Hepatocyte (in vitro differentiated cells): ENCODE measurements around the gene SPATS2. TPM values are rescaled to one million over a fixed set of nuclear protein-coding genes. Genes with fewer than 3 reads are reported as not detected.
A peak's percentile ranks its signal among the peaks of the same experiment; 100 is the strongest.

Experiments
- DNase-seq: peaks from one replicate; pipeline ENCODE4 v3.0.0-alpha.2; 2016; ENCODE audit warnings: low spot score
- H2AFZ ChIP-seq: fragments of 200-600 bp; sonication (generic); 2 replicates; pipeline ENCODE4 v1.6.0; 2016; ENCODE audit warnings: antibody characterized with exemption, mild to moderate bottlenecking
- H3K27ac ChIP-seq: fragments of 200-600 bp; sonication (generic); 2 replicates; pipeline ENCODE4 v1.5.1; 2016; ENCODE audit warnings: mild to moderate bottlenecking
- H3K27me3 ChIP-seq: fragments of 200-600 bp; sonication (generic); 2 replicates; pipeline ENCODE4 v1.6.1; 2016
- H3K36me3 ChIP-seq: fragments of 200-600 bp; sonication (generic); replicated peaks from 2 replicates; pipeline ENCODE4 v1.5.1; 2016; ENCODE audit warnings: low read depth; ENCODE audit not compliant: insufficient read depth
- H3K4me1 ChIP-seq: fragments of 200-600 bp; sonication (generic); 2 replicates; pipeline ENCODE4 v1.5.1; 2016; ENCODE audit warnings: mild to moderate bottlenecking, moderate library complexity; ENCODE audit not compliant: insufficient read depth
- H3K4me2 ChIP-seq: fragments of 200-600 bp; sonication (generic); 2 replicates; pipeline ENCODE4 v1.6.0; 2016
- H3K4me3 ChIP-seq: fragments of 200-600 bp; sonication (generic); 2 replicates; pipeline ENCODE4 v1.5.1; 2016; ENCODE audit warnings: mild to moderate bottlenecking
- H3K79me2 ChIP-seq: fragments of 200-600 bp; sonication (generic); 2 replicates; pipeline ENCODE4 v1.6.0; 2017; ENCODE audit warnings: mild to moderate bottlenecking
- H3K9me2 ChIP-seq: fragments of 200-600 bp; sonication (generic); replicated peaks from 2 replicates; pipeline ENCODE4 v1.6.0; 2017; ENCODE audit warnings: mild to moderate bottlenecking; ENCODE audit not compliant: insufficient read depth
- H3K9me3 ChIP-seq: fragments of 200-600 bp; sonication (generic); 2 replicates; pipeline ENCODE4 v1.5.1; 2016; ENCODE audit warnings: low read depth, mild to moderate bottlenecking
- H4K20me1 ChIP-seq: fragments of 200-600 bp; sonication (generic); 2 replicates; pipeline ENCODE4 v1.6.0; 2016; ENCODE audit warnings: mild to moderate bottlenecking; ENCODE audit not compliant: insufficient read depth, poor library complexity, severe bottlenecking
- CTCF ChIP-seq: fragments of 200-600 bp; sonication (generic); IDR thresholded peaks from 2 replicates; pipeline ENCODE4 v1.5.1; 2016; ENCODE audit warnings: antibody characterized with exemption, mild to moderate bottlenecking; ENCODE audit not compliant: poor library complexity
- EZH2 ChIP-seq: fragments of 200-600 bp; sonication (generic); IDR thresholded peaks from 2 replicates; pipeline ENCODE4 v1.6.1; 2016; ENCODE audit warnings: antibody characterized with exemption, mild to moderate bottlenecking, borderline replicate concordance
- EZH2phosphoT487 ChIP-seq: fragments of 200-600 bp; sonication (generic); IDR thresholded peaks from one replicate; pipeline ENCODE4 v1.6.1; 2018; ENCODE audit warnings: antibody characterized with exemption, mild to moderate bottlenecking, low read depth, moderate library complexity; ENCODE audit not compliant: unreplicated experiment, severe bottlenecking
- WGBS: methylation state at CpG from one replicate; pipeline ENCODE4 v1.1.6; 2016; ENCODE audit warnings: low lambda C conversion rate; ENCODE audit errors: missing lambda C conversion rate; 5-methylcytosine and 5-hydroxymethylcytosine counted together
- polyA plus RNA-seq: library from polyadenylated mRNA; unstranded; fragments of >200 nt; fragmentation: Nextera tagmentation; extraction: Ambion mirVana; gene quantifications from 2 replicates; pipeline ENCODE4 v1.2.1, GENCODE V29; 2016
- total RNA-seq: library from RNA; depleted of rRNA; stranded (reverse); fragments of >200 nt; gene quantifications from 2 replicates; pipeline ENCODE4 v1.2.3, GENCODE V29; 2014

The SPATS2 gene
- total and polyA plus RNA-seq, 2 experiments from 2014 or later, result 24.9 to 39.8 TPM

- Histone ChIP-seq H4K20me1 (peaks cover 9% of the 10 kb centered on the region), H3K4me2 (no peak overlapping the region), H3K36me3 (no peaks in the 10 kb centered on the region), H3K9me2 (no peaks in the 10 kb centered on the region), H3K27ac (no peak overlapping the region), H3K9me3 (no peaks in the 10 kb centered on the region), H3K4me1 (no peaks in the 10 kb centered on the region), H2AFZ (no peak overlapping the region), H3K27me3 (no peaks in the 10 kb centered on the region), H3K4me3 (no peak overlapping the region), H3K79me2 (peaks cover 76% of the 10 kb centered on the region)
- TF ChIP-seq EZH2, result no peak
- no peak for TF ChIP-seq EZH2phosphoT487
- no peak for TF ChIP-seq CTCF
- WGBS, result 73% methylated on average over 18 of the region's 18 CpGs
- DNase-seq, result peak; percentile 14
Observed at GRCh38 chr12:49388682-49389386, 21.6 kb downstream of the SPATS2 start.

GRCh38 chr12:49389387-49389703, 22.1 kb downstream of the SPATS2 start:
- H3K4me2 ChIP-seq, result no peak overlapping the region

GRCh38 chr12:49397000-49397399, 29.7 kb downstream of the SPATS2 start:
- Histone ChIP-seq H3K9me3 (no peaks in the 10 kb centered on the region), H3K27me3 (no peaks in the 10 kb centered on the region), H3K27ac (no peak overlapping the region), H3K36me3 (no peaks in the 10 kb centered on the region), H3K4me2 (no peak overlapping the region), H3K9me2 (no peaks in the 10 kb centered on the region), H3K4me3 (no peak overlapping the region), H2AFZ (no peak overlapping the region), H4K20me1 (peaks cover 7% of the 10 kb centered on the region), H3K79me2 (peaks cover 89% of the 10 kb centered on the region), H3K4me1 (no peaks in the 10 kb centered on the region)
- TF ChIP-seq EZH2phosphoT487, result no peak
- 96% methylated on average over 1 of the region's 1 CpG for WGBS
- no peak for DNase-seq

More at GRCh38 chr12:49389387-49389703, 22.1 kb downstream of the SPATS2 start:
- H3K27me3 ChIP-seq, result no peaks in the 10 kb centered on the region
- no peaks in the 10 kb centered on the region for H3K36me3 ChIP-seq
- 89% methylated on average over 13 of the region's 13 CpGs for WGBS
- H3K9me2 ChIP-seq, result no peaks in the 10 kb centered on the region
- no peak for DNase-seq
- H3K9me3 ChIP-seq, result no peaks in the 10 kb centered on the region
- peaks cover 4% of the 10 kb centered on the region for H4K20me1 ChIP-seq
- no peaks in the 10 kb centered on the region for H3K4me1 ChIP-seq
- H3K79me2 ChIP-seq, result peaks cover 75% of the 10 kb centered on the region
- TF ChIP-seq EZH2 (no peak), CTCF (no peak), EZH2phosphoT487 (no peak)
- no peak overlapping the region for H3K4me3 ChIP-seq
- H3K27ac ChIP-seq, result no peak overlapping the region
- no peak overlapping the region for H2AFZ ChIP-seq

GRCh38 chr12:49400304-49400703, 33.0 kb downstream of the SPATS2 start:
- no peak overlapping the region for H3K27ac ChIP-seq
- H4K20me1 ChIP-seq, result peaks cover 7% of the 10 kb centered on the region
- H3K4me1 ChIP-seq, result peaks cover 6% of the 10 kb centered on the region
- no peaks in the 10 kb centered on the region for H3K9me3 ChIP-seq
- H3K4me2 ChIP-seq, result no peak overlapping the region
- H3K36me3 ChIP-seq, result no peaks in the 10 kb centered on the region
- TF ChIP-seq CTCF, result no peak
- no peak for TF ChIP-seq EZH2
- TF ChIP-seq EZH2phosphoT487, result no peak
- DNase-seq, result no peak
- H3K27me3 ChIP-seq, result no peaks in the 10 kb centered on the region
- H3K79me2 ChIP-seq, result peaks cover 94% of the 10 kb centered on the region
- H2AFZ ChIP-seq, result no peak overlapping the region
- 92% methylated on average over 1 of the region's 1 CpG for WGBS
- no peaks in the 10 kb centered on the region for H3K9me2 ChIP-seq
- no peak overlapping the region for H3K4me3 ChIP-seq
